CD4-positive, alpha-beta T cell (primary cell): ENCODE measurements around the gene SNX25. TPM values are rescaled to one million over a fixed set of nuclear protein-coding genes. Genes with fewer than 3 reads are reported as not detected.

ENCODE experiments used
- ATAC-seq: fragments of 200-7000 bp; cut with Tn5 transposase; one replicate; pipeline ENCODE4 v1.10.0; 2022; ENCODE audit warnings: mild to moderate bottlenecking; ENCODE audit not compliant: poor library complexity
- CTCF ChIA-PET: fragments of 350-600 bp; sonication (Branson Sonifier 250); formaldehyde crosslinking; loops from one replicate; lab custom pipeline; 2021; ENCODE audit warnings: antibody characterized with exemption, inconsistent platforms; lab: Charles Lee
- POLR2A ChIA-PET: fragments of 350-600 bp; sonication (Branson Sonifier 250); formaldehyde crosslinking; loops from one replicate; lab custom pipeline; 2021; ENCODE audit warnings: antibody characterized with exemption, inconsistent platforms; lab: Charles Lee
- DNase-seq, 14 experiments: peaks; one replicate each; pipeline ENCODE4 v3.0.0-alpha.2; 2013 to 2020; ENCODE audit warnings: mixed read lengths in 2 of 14
- H3K27ac ChIP-seq, 2 donors: one replicate each; pipeline versions ENCODE4 v1.5.1 to v1.7.0; 2013; ENCODE audit warnings: low read length in 2 of 2, low read depth in 1 of 2, mild to moderate bottlenecking in 1 of 2
- H3K27me3 ChIP-seq, 2 experiments: 1 replicate in 1 of 2; 2 replicates in 1 of 2; pipeline versions ENCODE4 v1.6.1 to v1.7.0; 2013; ENCODE audit warnings: low read length in 2 of 2, control low read depth in 1 of 2, mild to moderate bottlenecking in 1 of 2, moderate library complexity in 1 of 2; ENCODE audit not compliant: insufficient read depth in 2 of 2, control insufficient read depth in 1 of 2
- H3K36me3 ChIP-seq: one replicate; pipeline ENCODE4 v1.6.1; 2013; ENCODE audit warnings: low read length, control low read depth; ENCODE audit not compliant: insufficient read depth
- H3K4me1 ChIP-seq: one replicate; pipeline ENCODE4 v1.6.1; 2013; ENCODE audit warnings: low read length, control low read depth; ENCODE audit not compliant: insufficient read depth
- H3K4me3 ChIP-seq: one replicate; pipeline ENCODE4 v1.5.1; 2013; ENCODE audit warnings: mild to moderate bottlenecking, low read length, moderate library complexity
- H3K9me3 ChIP-seq, 2 experiments: 1 replicate in 1 of 2; 2 replicates in 1 of 2; pipeline versions ENCODE4 v1.6.1 to v1.7.0; 2013; ENCODE audit warnings: low read length in 2 of 2, mild to moderate bottlenecking in 2 of 2, control low read depth in 1 of 2, moderate library complexity in 1 of 2; ENCODE audit not compliant: control insufficient read depth in 1 of 2, insufficient read depth in 1 of 2
- H3K27ac Mint-ChIP-seq: one replicate; pipeline ENCODE4 v1.8.0; 2020; ENCODE audit warnings: mixed read lengths
- H3K27me3 Mint-ChIP-seq: one replicate; pipeline ENCODE4 v1.8.0; 2021; ENCODE audit warnings: mixed read lengths
- H3K36me3 Mint-ChIP-seq: one replicate; pipeline ENCODE4 v1.8.0; 2021; ENCODE audit warnings: low read depth, mixed read lengths
- H3K4me1 Mint-ChIP-seq: one replicate; pipeline ENCODE4 v1.8.0; 2021; ENCODE audit warnings: low read depth, mixed read lengths
- H3K4me3 Mint-ChIP-seq: one replicate; pipeline ENCODE4 v1.8.0; 2020; ENCODE audit warnings: mild to moderate bottlenecking, mixed read lengths
- H3K9me3 Mint-ChIP-seq: one replicate; pipeline ENCODE4 v1.8.0; 2020; ENCODE audit warnings: mixed read lengths
- intact Hi-C, 2 experiments: fragments of 100-400 bp; cut with DNase I in 1 of 2; cut with micrococcal nuclease in 1 of 2; formaldehyde crosslinking; loops; one replicate each; pipeline versions ENCODE4 v1.15.1 to v1.9.0; 2023 to 2025; cut with DNase I, micrococcal nuclease
- total RNA-seq, 174 experiments: library from RNA in 2 of 174; stranded (reverse) in 2 of 174; gene quantifications; one replicate each; pipeline ENCODE4 v1.2.3 and lab custom pipeline; 2021 to 2026
- TF ChIP-seq, protein P1 (sequence below): fragments of 200-600 bp; IDR thresholded peaks from one replicate; pipeline ENCODE4 v1.8.0; 2022; ENCODE audit warnings: antibody characterized with exemption, mild to moderate bottlenecking

The SNX25 gene
- total RNA-seq, 2 experiments from 2014 or later = 7.9 to 9.1 TPM

- POLR2A ChIA-PET = no interaction called here
- Mint-ChIP-seq H3K4me1 (no peaks in the 10 kb centered on the region), H3K36me3 (no peaks in the 10 kb centered on the region), H3K27ac (no peak overlapping the region), H3K9me3 (peaks cover 5% of the 10 kb centered on the region), H3K4me3 (no peak overlapping the region), H3K27me3 (no peaks in the 10 kb centered on the region)
- H3K27ac ChIP-seq = no peak overlapping the region
- CTCF ChIA-PET = no interaction called here
- H3K27me3 ChIP-seq = no peaks in the 10 kb centered on the region
- H3K9me3 ChIP-seq = no peaks in the 10 kb centered on the region
- ATAC-seq (no peak), DNase-seq (no peak)
- H3K4me1 ChIP-seq = no peaks in the 10 kb centered on the region
- no peak overlapping the region for H3K4me3 ChIP-seq
- intact Hi-C loops = no loop called here
- no peaks in the 10 kb centered on the region for H3K36me3 ChIP-seq
- TF ChIP-seq, protein P1, sequence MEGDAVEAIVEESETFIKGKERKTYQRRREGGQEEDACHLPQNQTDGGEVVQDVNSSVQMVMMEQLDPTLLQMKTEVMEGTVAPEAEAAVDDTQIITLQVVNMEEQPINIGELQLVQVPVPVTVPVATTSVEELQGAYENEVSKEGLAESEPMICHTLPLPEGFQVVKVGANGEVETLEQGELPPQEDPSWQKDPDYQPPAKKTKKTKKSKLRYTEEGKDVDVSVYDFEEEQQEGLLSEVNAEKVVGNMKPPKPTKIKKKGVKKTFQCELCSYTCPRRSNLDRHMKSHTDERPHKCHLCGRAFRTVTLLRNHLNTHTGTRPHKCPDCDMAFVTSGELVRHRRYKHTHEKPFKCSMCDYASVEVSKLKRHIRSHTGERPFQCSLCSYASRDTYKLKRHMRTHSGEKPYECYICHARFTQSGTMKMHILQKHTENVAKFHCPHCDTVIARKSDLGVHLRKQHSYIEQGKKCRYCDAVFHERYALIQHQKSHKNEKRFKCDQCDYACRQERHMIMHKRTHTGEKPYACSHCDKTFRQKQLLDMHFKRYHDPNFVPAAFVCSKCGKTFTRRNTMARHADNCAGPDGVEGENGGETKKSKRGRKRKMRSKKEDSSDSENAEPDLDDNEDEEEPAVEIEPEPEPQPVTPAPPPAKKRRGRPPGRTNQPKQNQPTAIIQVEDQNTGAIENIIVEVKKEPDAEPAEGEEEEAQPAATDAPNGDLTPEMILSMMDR = no peak
These were observed 168.9 kb downstream of the SNX25 start for GRCh38 chr4:185378264-185378663.

- Histone ChIP-seq H3K4me1 (no peaks in the 10 kb centered on the region), H3K9me3 (no peaks in the 10 kb centered on the region), H3K36me3 (no peaks in the 10 kb centered on the region), H3K27me3 (no peaks in the 10 kb centered on the region), H3K27ac (no peak overlapping the region), H3K4me3 (no peak overlapping the region)
- Mint-ChIP-seq H3K27me3 (peaks cover 10% of the 10 kb centered on the region), H3K4me3 (no peak overlapping the region), H3K4me1 (peaks cover 5% of the 10 kb centered on the region), H3K9me3 (peaks cover 5% of the 10 kb centered on the region), H3K36me3 (no peaks in the 10 kb centered on the region), H3K27ac (no peak overlapping the region)
- ATAC-seq (no peak), DNase-seq (no peak)
- intact Hi-C loops = no loop called here
- ChIA-PET POLR2A (no interaction called here), CTCF (interaction anchor here (0.6 kb wide), 1 partner anchor 106 kb away, joined by 3 read pairs; no protein-coding TSS in a partner anchor)
- TF ChIP-seq, protein P1 = no peak
These were observed 170.2 kb downstream of the SNX25 start for GRCh38 chr4:185379326-185380295.

DNA sequence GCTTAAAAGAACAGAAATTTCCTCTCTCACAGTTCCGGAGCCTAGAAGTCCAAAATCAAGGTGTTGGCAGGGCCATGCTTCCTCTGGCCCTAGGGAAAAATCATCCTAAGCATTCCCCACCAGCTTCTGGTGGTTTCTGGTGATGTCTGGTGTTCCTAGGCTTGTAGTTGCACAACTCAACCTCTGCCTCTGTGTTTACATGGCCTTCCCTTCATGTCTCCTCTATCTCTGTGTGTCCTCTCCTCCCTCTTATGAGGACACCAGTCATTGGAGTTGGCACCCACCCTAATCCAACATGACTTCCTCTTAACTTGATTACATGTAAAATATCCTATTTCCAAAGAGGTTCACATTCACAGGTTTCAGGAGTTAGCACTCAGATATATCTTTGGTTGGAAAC, 170.9 kb downstream of the SNX25 start:
- ChIA-PET POLR2A (no interaction called here), CTCF (no interaction called here)
- no peaks in the 10 kb centered on the region for H3K27me3 ChIP-seq
- ATAC-seq = no peak
- no peaks in the 10 kb centered on the region for H3K36me3 ChIP-seq
- H3K4me3 Mint-ChIP-seq = no peak overlapping the region
- no peak overlapping the region for H3K27ac Mint-ChIP-seq
- no peak for DNase-seq
- no peak overlapping the region for H3K27ac ChIP-seq
- intact Hi-C loops = no loop called here
- H3K9me3 ChIP-seq = no peaks in the 10 kb centered on the region
- peaks cover 3% of the 10 kb centered on the region for H3K4me1 ChIP-seq
- H3K36me3 Mint-ChIP-seq = no peaks in the 10 kb centered on the region
- peaks cover 17% of the 10 kb centered on the region for H3K27me3 Mint-ChIP-seq
- TF ChIP-seq, protein P1 = no peak
- H3K9me3 Mint-ChIP-seq = peaks cover 5% of the 10 kb centered on the region
- H3K4me1 Mint-ChIP-seq = peaks cover 12% of the 10 kb centered on the region
- no peak overlapping the region for H3K4me3 ChIP-seq
